Stimulated activated memory B cell treated with anti-CD40 and anti-IgM and Interleukin-4, amounts not matched to agents 10 μg/mL and 1 μg/mL and 100 μg/mL, for 72 hours (primary cell): ENCODE results near the gene SPSB3.

Source experiments
- ATAC-seq: fragments of 150-1000 bp; cut with Tn5 transposase; 2 replicates; pipeline ENCODE4 v1.10.0; 2021
- H3K27ac Mint-ChIP-seq: one replicate; pipeline ENCODE4 v1.8.0; 2022; ENCODE audit warnings: mild to moderate bottlenecking, mixed read lengths
- H3K27me3 Mint-ChIP-seq: one replicate; pipeline ENCODE4 v1.8.0; 2022; ENCODE audit warnings: mixed read lengths
- H3K36me3 Mint-ChIP-seq: one replicate; pipeline ENCODE4 v1.8.0; 2022; ENCODE audit warnings: mixed read lengths
- H3K4me1 Mint-ChIP-seq: one replicate; pipeline ENCODE4 v1.8.0; 2022; ENCODE audit warnings: mixed read lengths
- H3K4me3 Mint-ChIP-seq: one replicate; pipeline ENCODE4 v1.8.0; 2022; ENCODE audit warnings: mild to moderate bottlenecking, moderate library complexity, mixed read lengths
- H3K9me3 Mint-ChIP-seq: one replicate; pipeline ENCODE4 v1.8.0; 2022; ENCODE audit warnings: mixed read lengths

SPSB3 gene

GRCh38 chr16:1768061-1768766 lies 14.2 kb downstream of the SPSB3 start:
- H3K4me3 Mint-ChIP-seq, result peak overlapping the region; percentile 46
- H3K27me3 Mint-ChIP-seq, result no peaks in the 10 kb centered on the region
- H3K4me1 Mint-ChIP-seq, result peaks cover 25% of the 10 kb centered on the region
- H3K27ac Mint-ChIP-seq, result no peak overlapping the region
- H3K9me3 Mint-ChIP-seq, result no peaks in the 10 kb centered on the region
- ATAC-seq, result no peak
- peaks cover 42% of the 10 kb centered on the region for H3K36me3 Mint-ChIP-seq

DNA sequence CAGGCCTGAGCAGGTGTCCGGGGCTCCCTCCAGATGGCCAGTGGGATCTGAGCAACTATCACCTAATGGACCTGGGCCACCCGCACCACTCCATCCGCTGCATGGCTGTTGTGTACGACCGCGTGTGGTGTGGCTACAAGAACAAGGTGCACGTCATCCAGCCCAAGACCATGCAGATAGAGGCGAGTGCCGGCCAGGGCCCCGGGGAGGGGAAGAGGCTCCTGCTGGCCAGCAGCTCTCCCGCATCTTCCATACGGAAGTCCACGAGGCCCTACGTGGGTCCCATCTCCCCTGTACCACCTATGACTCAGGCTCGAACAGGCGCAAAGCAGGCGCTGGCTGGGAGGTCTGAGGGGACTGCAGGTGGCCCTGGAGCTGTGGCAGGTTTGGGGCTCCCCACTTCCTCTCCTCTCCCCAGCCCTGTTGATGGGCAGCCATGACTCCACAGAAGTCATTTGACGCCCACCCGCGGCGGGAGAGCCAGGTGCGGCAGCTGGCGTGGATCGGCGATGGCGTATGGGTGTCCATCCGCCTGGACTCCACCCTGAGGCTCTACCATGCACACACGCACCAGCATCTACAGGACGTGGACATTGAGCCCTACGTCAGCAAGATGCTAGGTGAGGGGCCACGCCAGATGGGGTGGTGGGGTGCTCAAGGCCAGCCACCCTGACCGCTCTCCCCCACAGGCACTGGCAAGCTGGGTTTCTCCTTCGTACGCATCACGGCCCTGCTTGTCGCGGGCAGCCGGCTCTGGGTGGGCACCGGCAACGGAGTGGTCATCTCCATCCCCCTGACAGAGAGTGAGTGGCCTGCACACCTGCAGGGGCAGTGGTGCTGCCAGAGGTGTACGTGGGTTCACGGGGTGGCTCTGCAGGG lies 15.0 kb downstream of the SPSB3 start:
- Mint-ChIP-seq H3K27me3 (no peaks in the 10 kb centered on the region), H3K9me3 (no peaks in the 10 kb centered on the region), H3K36me3 (peaks cover 47% of the 10 kb centered on the region), H3K4me3 (no peak overlapping the region), H3K27ac (no peak overlapping the region), H3K4me1 (peaks cover 24% of the 10 kb centered on the region)
- ATAC-seq, result no peak

DNA sequence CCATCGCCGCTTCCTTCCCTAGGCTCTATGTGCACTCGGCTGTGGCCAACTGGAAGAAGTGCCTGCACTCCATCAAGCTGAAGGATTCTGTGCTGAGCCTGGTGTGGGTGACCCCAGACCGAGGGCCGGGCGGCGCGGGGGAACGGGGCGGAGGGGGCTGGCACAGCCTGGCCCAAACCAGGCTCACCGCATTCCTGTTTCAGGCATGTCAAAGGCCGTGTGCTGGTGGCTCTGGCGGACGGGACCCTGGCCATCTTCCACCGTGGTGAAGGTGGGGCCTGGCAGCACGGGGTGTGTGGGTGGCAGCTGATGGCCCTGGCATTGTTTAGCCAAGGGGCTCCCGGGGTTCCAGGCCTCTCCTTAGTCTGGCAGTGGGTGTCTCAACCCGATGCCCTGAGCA lies 15.7 kb downstream of the SPSB3 start:
- no peak for ATAC-seq
- Mint-ChIP-seq H3K9me3 (no peaks in the 10 kb centered on the region), H3K4me1 (peaks cover 17% of the 10 kb centered on the region), H3K36me3 (peaks cover 48% of the 10 kb centered on the region), H3K27me3 (no peaks in the 10 kb centered on the region), H3K4me3 (no peak overlapping the region), H3K27ac (no peak overlapping the region)

GRCh38 chr16:1766231-1766630 lies 16.1 kb downstream of the SPSB3 start:
- Mint-ChIP-seq H3K36me3 (peaks cover 52% of the 10 kb centered on the region), H3K27me3 (no peaks in the 10 kb centered on the region), H3K9me3 (no peaks in the 10 kb centered on the region), H3K27ac (no peak overlapping the region), H3K4me1 (peaks cover 16% of the 10 kb centered on the region), H3K4me3 (no peak overlapping the region)
- no peak for ATAC-seq

- no peak overlapping the region for H3K4me3 Mint-ChIP-seq
- H3K36me3 Mint-ChIP-seq, result peaks cover 56% of the 10 kb centered on the region
- no peaks in the 10 kb centered on the region for H3K9me3 Mint-ChIP-seq
- no peak for ATAC-seq
- H3K27me3 Mint-ChIP-seq, result no peaks in the 10 kb centered on the region
- H3K27ac Mint-ChIP-seq, result no peak overlapping the region
- peaks cover 16% of the 10 kb centered on the region for H3K4me1 Mint-ChIP-seq
Observed at GRCh38 chr16:1765826-1766225, 16.5 kb downstream of the SPSB3 start.

GRCh38 chr16:1764971-1765370 lies 17.4 kb downstream of the SPSB3 start:
- Mint-ChIP-seq H3K27ac (no peak overlapping the region), H3K4me1 (peaks cover 9% of the 10 kb centered on the region), H3K9me3 (no peaks in the 10 kb centered on the region), H3K4me3 (no peak overlapping the region), H3K27me3 (no peaks in the 10 kb centered on the region), H3K36me3 (peaks cover 52% of the 10 kb centered on the region)
- ATAC-seq, result no peak

DNA sequence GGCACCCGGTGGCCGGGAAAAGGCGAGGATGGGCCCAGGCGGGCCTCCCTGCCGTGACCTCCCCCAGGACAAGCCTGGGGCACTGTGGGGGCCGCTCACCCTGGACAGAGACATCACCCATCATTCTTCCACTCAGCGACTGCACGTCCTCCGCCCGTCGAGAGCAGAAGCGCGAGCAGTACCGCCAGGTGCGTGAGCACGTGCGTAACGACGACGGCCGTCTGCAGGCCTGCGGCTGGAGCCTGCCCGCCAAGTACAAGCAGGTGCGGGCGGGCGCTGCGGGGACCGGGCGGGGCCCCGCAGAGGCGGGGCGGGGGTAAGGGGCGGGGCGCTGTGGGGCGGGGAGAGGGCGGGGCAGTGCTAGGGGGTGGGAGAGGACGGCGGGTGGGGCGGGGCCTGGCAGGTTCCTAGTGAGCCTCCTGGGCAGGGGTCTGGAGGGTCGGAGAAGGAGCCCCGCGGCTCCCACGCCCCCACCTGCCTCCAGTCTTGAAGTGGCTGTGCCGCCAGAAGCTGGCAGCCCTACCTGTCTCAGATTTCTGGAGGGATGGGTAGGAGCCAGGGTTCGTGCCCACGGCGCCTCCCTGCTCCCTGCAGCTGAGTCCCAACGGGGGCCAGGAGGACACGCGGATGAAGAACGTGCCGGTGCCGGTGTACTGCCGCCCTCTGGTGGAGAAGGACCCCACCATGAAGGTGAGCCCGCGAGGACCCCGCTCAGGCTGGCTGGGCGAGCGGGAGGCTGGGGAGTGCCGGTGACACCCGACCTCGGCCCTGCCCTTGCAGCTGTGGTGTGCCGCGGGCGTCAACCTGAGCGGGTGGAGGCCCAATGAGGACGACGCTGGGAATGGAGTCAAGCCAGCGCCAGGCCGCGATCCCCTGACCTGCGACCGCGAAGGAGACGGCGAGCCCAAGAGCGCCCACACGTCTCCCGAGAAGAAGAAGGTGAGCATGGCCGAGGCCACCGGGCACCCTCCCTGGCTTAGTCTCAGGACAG lies 18.6 kb downstream of the SPSB3 start:
- no peak overlapping the region for H3K27ac Mint-ChIP-seq
- no peaks in the 10 kb centered on the region for H3K9me3 Mint-ChIP-seq
- H3K4me3 Mint-ChIP-seq, result no peak overlapping the region
- peaks cover 6% of the 10 kb centered on the region for H3K4me1 Mint-ChIP-seq
- no peaks in the 10 kb centered on the region for H3K27me3 Mint-ChIP-seq
- peak; percentile 25 for ATAC-seq
- peaks cover 49% of the 10 kb centered on the region for H3K36me3 Mint-ChIP-seq

- H3K36me3 Mint-ChIP-seq, result peaks cover 41% of the 10 kb centered on the region
- H3K4me1 Mint-ChIP-seq, result peaks cover 3% of the 10 kb centered on the region
- H3K27me3 Mint-ChIP-seq, result no peaks in the 10 kb centered on the region
- no peak overlapping the region for H3K4me3 Mint-ChIP-seq
- no peaks in the 10 kb centered on the region for H3K9me3 Mint-ChIP-seq
- H3K27ac Mint-ChIP-seq, result no peak overlapping the region
- ATAC-seq, result no peak
Observed at GRCh38 chr16:1762879-1763520, 19.4 kb downstream of the SPSB3 start.

DNA sequence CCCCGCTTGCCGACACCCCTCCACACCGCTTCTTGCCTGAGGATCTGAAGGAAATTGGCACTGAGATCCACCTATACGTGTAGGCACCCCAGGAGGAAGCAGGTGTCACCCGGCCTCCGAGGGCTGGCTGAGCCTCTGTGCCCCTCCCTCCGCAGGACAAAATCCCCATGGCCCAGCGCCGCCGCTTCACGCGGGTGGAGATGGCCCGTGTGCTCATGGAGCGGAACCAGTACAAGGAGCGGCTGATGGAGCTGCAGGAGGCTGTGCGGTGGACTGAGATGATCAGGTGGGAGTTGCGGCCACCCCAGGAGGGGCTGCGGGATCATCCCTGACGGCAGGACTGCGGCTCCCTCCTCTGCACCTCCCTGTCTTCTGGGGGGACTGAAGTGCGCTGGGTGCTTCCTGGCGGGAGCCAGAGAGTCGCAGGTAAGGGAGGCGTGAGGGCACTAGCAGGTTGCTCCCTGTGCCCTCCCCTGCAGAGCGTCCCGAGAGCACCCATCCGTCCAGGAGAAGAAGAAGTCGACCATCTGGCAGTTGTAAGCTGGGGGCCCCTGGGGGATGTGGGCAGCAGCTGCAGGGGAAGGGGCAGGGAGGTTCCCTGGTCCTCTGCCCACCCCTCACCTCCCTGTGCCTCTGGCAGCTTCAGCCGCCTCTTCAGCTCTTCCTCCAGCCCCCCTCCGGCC lies 20.0 kb downstream of the SPSB3 start:
- ATAC-seq, result no peak
- no peak overlapping the region for H3K4me3 Mint-ChIP-seq
- no peak overlapping the region for H3K27ac Mint-ChIP-seq
- no peaks in the 10 kb centered on the region for H3K4me1 Mint-ChIP-seq
- H3K9me3 Mint-ChIP-seq, result no peaks in the 10 kb centered on the region
- no peaks in the 10 kb centered on the region for H3K27me3 Mint-ChIP-seq
- peaks cover 44% of the 10 kb centered on the region for H3K36me3 Mint-ChIP-seq

- no peaks in the 10 kb centered on the region for H3K4me1 Mint-ChIP-seq
- H3K27me3 Mint-ChIP-seq, result no peaks in the 10 kb centered on the region
- H3K9me3 Mint-ChIP-seq, result no peaks in the 10 kb centered on the region
- ATAC-seq, result no peak
- peaks cover 38% of the 10 kb centered on the region for H3K36me3 Mint-ChIP-seq
- H3K4me3 Mint-ChIP-seq, result no peak overlapping the region
- H3K27ac Mint-ChIP-seq, result no peak overlapping the region
Observed at GRCh38 chr16:1761751-1762150, 20.6 kb downstream of the SPSB3 start.

DNA sequence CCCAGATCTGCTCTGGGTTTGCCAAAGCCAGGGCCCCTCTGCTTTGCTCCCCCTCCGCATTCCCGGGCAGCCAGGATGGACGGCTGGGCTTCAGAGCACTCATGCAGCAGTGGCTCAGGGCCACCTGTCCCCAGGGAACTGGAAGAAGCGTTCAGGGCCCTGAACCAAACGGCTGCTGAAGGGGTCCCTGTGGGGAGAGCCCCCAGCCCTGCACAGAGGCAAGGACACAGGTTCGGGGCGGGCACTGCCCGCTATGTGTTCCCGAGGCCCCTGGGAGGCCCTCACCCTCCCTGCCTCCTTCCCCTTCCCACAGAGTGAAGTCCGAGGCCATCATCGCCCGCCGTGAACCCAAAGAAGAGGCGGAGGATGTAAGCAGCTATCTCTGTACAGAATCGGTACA lies 21.5 kb downstream of the SPSB3 start:
- no peak for ATAC-seq
- no peaks in the 10 kb centered on the region for H3K27me3 Mint-ChIP-seq
- H3K4me1 Mint-ChIP-seq, result no peaks in the 10 kb centered on the region
- H3K9me3 Mint-ChIP-seq, result no peaks in the 10 kb centered on the region
- H3K36me3 Mint-ChIP-seq, result peaks cover 33% of the 10 kb centered on the region
- H3K27ac Mint-ChIP-seq, result no peak overlapping the region
- no peak overlapping the region for H3K4me3 Mint-ChIP-seq

DNA sequence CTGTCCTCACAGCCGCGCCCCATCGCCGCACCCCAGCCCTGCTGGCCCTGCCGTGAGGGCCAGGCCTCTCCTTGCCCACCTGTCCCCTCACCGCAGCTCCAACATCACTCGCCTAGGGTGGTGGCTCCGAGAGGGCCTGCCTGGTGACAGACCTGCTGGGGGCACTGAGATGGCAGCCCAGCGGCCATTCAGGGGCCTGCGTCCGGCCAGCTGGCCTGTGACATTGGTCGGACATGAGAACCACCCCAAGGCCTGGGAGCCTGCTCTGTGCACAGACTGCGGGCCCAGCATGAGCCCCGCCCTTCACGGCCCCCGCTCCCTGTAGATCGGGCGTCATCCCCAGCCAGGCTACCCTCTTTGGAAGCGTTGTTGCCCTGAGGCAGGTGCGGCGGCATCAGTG lies 22.9 kb downstream of the SPSB3 start:
- Mint-ChIP-seq H3K4me3 (no peak overlapping the region), H3K9me3 (no peaks in the 10 kb centered on the region), H3K4me1 (no peaks in the 10 kb centered on the region), H3K27me3 (no peaks in the 10 kb centered on the region), H3K27ac (no peak overlapping the region), H3K36me3 (peaks cover 38% of the 10 kb centered on the region)
- ATAC-seq, result no peak

GRCh38 chr16:1758923-1759322 lies 23.4 kb downstream of the SPSB3 start:
- Mint-ChIP-seq H3K27me3 (no peaks in the 10 kb centered on the region), H3K9me3 (no peaks in the 10 kb centered on the region), H3K4me1 (no peaks in the 10 kb centered on the region), H3K36me3 (peaks cover 42% of the 10 kb centered on the region), H3K27ac (no peak overlapping the region), H3K4me3 (no peak overlapping the region)
- ATAC-seq, result no peak

DNA sequence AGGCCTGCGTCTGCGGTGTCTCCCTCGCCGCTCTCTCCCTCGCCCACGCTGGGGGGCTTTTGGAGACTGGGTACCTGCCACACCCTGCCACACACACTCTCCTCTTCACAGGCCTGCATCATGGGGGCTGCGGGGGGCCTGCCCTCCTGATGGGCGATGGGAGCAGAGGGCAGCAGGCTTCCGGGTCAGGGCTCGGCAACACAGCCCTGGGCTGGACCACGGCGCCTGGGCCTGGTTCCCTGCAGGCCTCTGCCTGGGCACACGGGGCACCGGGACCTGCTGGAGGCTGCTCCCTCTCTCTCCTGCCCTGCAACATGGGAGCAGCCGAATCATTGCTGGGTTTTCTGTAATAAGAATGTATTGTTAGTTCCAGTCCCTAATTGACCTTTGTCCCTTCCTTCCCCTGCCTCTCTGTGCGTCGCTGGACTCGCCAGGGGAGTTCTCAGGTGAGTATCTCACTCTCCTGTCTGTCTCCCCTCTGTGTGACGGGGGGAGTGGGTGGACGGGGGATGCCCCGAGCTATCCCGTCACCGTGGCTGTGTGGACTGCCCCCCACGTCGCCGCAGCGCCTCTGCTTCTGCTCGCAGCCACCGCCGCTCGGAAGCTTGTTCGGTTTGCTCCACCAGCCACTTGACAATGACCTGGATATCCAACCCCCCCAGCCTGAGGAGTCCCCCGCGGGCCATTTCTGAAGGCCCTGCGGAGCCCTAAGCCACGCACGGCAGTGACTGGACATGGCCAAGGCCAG lies 24.5 kb downstream of the SPSB3 start:
- Mint-ChIP-seq H3K9me3 (no peaks in the 10 kb centered on the region), H3K27me3 (no peaks in the 10 kb centered on the region), H3K36me3 (peaks cover 42% of the 10 kb centered on the region), H3K4me1 (no peaks in the 10 kb centered on the region), H3K4me3 (no peak overlapping the region), H3K27ac (no peak overlapping the region)
- no peak for ATAC-seq
